Activated CD8-positive, alpha-beta memory T cell treated with anti-CD3 and anti-CD28 coated beads, Interleukin-2, amount 50 U/mL, for 24 hours (primary cell): ENCODE measurements around the gene LMBR1L.
"Not testable (repeated sequence)": the region's sequence is repeated elsewhere in the genome, so short reads cannot be mapped to it uniquely, and the experiment has no call there.

Experiments used
- DNase-seq: peaks from one replicate; pipeline ENCODE4 v3.0.0-alpha.2; 2020; ENCODE audit errors: extremely low read depth

Gene LMBR1L

DNA sequence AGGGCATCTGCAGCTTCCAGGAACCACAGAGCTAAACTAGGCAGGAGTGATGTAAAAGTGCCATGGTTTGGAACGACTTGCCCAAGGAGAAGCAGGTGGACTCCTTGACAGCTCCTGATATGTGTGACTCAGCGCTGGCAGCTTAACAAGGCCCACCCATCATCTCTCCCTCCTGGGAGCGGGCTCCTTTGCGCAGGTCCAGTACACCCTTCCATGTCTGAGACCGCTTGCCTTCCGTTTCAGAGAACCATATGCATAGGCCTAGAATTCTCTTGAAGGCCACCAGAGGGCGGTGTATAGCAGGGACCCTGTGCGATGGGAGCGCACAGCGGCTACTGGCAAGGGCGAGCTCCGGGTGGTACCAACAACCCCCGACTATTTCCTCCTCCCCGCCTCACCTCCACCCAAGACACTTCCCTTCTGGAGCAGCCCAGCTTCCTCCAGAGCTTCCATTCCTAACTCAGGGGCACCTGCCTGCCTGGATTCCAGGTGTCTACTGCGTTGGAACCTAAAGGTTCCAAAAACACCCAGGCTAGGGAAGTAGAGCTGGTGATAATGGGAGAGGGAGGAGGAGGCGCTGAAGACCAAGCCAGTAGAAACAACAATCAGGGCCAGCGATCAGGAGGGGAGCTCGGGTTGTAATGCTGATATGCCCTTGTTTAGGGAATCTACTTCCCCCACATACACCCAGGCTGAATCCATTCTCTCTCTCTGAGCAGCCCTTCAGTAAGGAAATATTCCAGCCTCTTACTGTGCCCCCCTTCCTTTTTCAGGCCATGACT is 22.3 kb downstream of the LMBR1L start:
- no peak for DNase-seq

DNA sequence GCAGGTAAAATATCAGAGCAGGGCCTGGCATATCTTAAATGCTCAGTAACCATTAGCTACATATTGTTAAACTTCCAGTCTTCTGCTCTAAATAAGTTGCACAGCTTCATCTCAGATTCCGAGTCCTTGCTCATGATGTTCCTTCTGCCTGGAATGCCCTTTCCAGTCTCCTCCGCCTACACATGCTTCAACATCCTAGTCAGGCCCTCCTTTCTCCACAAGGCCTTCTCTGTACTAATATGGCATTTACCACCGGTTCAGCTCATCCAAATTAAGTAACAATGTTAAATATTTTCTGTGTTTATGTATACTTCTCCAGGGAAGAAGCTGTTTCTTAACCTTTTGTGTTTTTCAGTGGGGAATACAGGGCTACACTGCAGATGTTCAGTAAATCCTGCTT is 24.5 kb downstream of the LMBR1L start:
- DNase-seq: no peak

- no peak for DNase-seq
These were observed 26.2 kb downstream of the LMBR1L start for GRCh38 chr12:49084438-49084837.

DNA sequence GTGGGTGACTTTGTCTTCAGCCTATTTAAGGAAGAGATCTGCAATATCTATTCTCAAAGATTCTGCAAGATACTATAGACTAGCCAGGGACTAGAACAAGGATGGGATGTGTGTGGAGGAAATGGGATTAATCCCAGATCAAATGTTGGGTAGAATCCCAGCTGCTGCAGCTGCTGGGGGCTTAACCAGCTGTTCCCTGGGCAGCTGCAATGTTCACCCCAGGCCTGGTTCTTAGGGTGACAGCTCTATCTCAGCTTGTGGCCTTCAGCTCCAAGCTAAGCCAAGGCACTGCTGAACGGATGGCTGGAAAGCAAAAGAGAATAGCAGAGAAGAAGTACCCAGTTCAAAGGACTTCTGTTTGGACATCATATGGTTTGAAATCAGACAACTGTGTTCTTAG is 30.9 kb downstream of the LMBR1L start:
- no peak for DNase-seq

DNA sequence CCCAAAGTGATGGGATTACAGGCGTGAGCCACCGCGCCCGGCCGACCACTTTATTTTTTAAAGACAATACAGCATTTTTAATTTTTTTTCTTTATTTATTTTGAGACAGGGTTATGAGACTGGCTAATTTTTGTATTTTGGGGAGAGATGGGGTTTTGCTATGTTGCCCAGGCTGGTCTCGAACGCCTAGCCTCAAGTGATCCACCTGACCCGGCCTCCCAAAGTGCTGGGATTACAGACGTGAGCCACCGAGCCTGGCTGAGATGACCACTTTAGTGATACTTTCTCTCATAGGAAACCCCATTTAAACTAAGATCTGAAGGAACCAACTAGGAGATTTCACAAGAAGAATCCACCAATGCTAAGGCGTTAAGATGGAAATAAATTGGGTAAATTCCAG is 39.7 kb downstream of the LMBR1L start:
- DNase-seq: no peak

GRCh38 chr12:49069507-49070346 is 40.9 kb downstream of the LMBR1L start, which contains the start of gene RHEBL1:
RHEBL1 (minus strand) TSS chr12:49069979; CDS start chr12:49069785, 194 bp downstream.
- peak; percentile 96 for DNase-seq

- DNase-seq: no peak
These were observed 41.7 kb downstream of the LMBR1L start for GRCh38 chr12:49068879-49069506.

DNA sequence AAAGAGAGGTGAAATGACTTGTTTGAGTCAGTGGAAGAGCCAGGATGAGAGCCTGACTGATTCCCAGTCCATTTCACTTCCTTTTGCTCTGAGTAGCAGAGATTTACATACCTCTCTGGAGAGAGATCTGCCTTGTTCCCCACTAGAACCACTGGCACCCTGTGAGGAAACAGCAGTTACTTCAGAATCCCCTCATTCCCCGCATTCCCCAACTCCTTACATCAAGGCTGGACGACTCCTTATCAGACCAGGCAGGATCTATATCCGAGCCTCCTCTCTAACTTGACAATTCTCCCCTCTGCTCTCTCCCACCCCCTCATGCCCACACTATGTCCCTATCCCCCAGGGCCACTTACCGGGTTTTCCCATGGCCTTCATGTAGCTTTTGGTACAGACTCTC is 44.5 kb downstream of the LMBR1L start:
- no peak for DNase-seq

- DNase-seq: no peak
These were observed 45.9 kb downstream of the LMBR1L start for GRCh38 chr12:49064767-49065152.

DNA sequence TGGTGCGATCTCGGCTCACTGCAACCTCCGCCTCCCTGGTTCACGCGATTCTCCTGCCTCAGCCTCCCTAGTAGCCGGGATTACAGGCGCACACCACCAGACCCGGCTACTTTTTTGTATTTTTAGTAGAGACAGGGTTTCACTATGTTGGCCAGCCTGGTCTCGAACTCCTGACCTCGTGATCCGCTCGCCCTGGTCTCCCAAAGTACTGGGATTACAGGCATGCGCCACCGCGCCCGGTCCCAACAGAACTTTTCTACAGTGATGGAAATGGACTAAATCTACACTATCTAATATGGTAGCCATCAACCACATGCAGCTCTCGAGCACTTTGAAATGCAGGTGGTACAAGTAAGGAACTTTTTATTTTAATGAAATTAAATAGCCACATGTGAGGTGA is 48.7 kb downstream of the LMBR1L start:
- not testable (repeated sequence) for DNase-seq

DNA sequence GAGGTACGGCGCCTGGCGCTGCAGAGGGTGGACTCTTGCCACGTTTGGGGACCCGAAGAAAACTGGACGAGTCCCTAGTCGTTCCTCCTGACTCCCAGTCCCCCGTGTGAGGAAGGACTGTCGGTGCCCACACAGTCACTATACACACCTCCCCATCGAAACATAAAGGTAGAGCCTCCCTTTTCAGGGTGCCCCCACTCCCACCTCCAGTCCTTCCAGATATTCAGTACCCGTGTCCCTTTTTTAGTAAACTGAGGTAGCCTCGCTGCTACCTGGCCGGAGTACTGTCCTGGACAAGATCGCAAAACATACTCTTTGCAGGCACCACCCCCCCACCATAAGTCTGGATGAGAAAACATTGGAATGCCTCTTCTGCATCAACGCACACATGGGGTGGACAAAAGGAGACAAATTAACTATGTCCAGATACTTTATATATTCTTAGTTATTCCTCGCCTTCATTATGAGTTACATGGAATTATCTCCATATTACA is 49.4 kb downstream of the LMBR1L start:
- no peak for DNase-seq

DNA sequence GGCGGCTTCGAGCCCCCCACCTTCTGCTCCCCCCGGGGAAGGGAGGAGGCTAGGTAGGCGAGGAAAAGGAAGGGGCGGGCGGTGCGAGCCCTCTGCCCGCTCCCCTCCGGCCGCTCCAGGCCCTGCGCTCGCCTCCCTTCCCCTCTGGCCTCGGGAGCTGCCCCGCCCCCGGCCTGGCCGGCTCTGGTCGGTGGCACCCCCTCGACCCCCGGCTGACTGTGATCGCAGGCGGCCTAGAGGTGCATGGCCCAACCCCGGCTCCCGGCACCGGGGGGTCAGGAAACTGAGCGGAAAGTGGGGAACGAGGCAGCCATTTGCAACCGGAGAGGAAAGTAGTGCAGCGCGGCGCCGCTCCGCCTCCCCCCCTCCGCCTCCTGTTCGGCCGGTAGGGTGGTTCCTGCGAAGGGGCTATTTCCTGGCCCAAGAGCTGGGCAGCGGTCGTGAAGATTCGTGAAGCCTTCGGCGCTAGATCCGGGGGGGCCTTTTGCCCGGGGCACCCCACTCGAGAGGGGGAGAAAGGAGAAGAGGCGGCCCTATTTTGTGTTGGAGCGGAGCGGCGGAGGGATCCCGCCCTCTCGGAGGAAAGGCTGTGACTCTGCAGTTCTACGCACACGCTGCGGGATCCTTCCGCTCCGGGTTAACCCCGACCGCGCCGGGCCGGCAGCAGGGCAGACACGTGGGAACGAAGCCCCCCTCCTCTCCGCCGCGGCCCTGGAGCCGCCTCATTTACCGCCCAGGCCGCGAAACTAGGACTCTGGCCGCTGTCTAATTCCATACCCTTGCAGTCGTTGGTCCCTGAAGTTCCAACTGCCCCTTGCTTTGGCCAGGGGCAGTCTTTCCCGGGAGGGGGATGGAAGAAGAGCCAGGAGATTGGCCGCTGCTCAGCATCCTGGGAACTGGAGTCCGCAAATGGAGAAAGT is 50.1 kb downstream of the LMBR1L start, which contains the start of gene KMT2D:
TSS of gene KMT2D (minus strand) at position 558 of the 920 bp plus-strand sequence. CDS start 5,470 bp downstream, outside the sequence.
- peak; percentile 57 for DNase-seq

- DNase-seq: no peak
These were observed 51.1 kb downstream of the LMBR1L start for GRCh38 chr12:49059299-49060171.

DNA sequence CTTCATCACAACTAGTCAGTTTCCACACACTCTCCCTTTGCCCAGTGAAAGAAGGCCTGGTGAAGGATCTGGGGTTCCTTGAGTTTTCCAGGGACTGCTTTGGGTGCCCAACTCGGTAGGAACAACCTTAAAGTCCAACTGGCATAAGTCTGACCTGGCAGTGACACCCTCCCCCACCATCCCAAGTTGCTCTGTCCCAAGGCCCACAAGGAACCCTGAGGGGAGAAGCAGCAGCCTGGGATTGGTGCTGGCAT is 51.7 kb downstream of the LMBR1L start:
- no peak for DNase-seq

- DNase-seq: no peak
These were observed 52.1 kb downstream of the LMBR1L start for GRCh38 chr12:49058366-49059044.

- DNase-seq: no peak
These were observed 52.8 kb downstream of the LMBR1L start for GRCh38 chr12:49057888-49058287.

DNA sequence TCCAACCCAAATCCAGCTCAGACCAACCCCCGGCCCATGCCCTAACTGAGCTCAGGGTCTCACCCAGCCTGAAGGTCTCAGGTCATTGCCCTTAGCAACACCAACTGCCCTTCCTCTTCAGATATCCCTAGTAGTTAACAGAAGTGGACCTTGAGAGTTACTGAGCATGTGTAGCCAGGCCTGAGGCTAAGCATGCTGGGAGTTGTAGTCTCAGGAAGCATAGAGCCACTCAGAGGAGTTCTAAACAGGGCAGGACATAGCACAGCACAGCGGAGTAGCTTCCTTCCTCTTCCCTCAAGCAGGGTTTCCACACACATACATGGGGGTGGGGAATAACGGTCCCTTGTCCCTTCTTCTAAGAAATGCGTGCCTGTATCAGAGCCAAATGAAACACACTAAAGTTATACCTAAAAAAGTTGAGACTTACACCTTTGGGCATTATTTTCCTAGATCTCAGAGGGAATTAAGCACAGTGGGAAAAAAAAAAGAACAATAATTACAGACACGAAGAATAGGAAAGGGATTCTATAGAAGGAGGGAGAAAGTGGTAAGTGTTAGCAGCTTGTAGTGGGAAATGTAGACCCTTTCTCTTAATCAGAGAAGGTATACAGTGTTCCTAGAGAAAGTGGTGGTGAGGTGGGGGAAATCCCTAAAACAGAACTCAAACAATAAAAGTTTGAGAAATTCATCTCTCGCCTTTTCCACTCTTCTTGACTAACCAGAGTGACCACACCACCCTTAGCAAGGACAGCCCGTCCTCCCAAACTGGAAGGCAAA is 54.5 kb downstream of the LMBR1L start:
- no peak for DNase-seq

DNA sequence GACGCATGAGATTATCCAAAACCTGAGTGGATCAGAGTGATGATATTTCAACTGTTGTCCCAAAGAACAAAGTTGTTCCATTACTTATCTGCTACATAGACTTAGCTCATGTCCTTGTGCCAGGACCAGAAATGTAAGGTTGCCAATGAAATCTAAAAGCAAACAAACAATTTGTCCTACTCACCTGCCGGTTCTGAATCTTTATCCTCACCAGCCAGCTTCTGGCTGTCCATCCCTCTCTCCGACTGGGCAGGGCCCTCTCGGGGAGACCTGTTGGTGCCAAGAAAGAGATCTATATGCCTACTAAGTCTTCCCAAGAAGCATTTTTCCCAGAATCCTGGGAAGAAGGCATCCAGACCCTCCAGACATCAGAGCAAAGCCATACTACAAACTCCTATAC is 55.6 kb downstream of the LMBR1L start:
- no peak for DNase-seq

- no peak for DNase-seq
These were observed 56.1 kb downstream of the LMBR1L start for GRCh38 chr12:49054524-49054923.
